HG03565 (cell line): ENCODE measurements around the gene SPRR4.
"Not testable (repeated sequence)": the region's sequence is repeated elsewhere in the genome, so short reads cannot be mapped to it uniquely, and the experiment has no call there.

ENCODE experiments used
- ATAC-seq: cut with Tn5 transposase; IDR thresholded peaks from one replicate; pipeline ENCODE4 v1.9.1; 2021; ENCODE audit warnings: mild to moderate bottlenecking, moderate library complexity; ENCODE audit not compliant: unreplicated experiment

SPRR4 gene

GRCh38 chr1:153011235-153011758, 40.8 kb downstream of the SPRR4 start:
- ATAC-seq, result not testable (repeated sequence)

DNA sequence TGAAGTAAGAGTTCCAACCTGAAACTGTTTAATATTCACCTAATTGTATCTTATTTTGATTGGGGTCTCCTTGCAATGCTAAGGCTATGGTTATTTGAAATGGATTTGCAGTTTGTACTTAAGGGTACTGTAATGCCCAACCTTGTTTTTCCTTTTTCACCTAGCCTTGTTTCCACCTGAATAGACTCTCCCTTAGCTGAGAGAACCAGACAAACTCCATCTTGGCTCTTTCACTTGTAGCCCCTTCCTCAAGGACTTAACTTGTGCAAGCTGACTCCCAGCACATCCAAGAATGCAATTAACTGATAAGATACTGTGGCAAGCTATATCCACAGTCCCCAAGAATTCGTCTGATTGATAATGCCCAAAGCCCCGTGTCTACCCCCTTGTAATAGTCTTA, 51.4 kb downstream of the SPRR4 start:
- not testable (repeated sequence) for ATAC-seq
